RWPE1 (cell line): Measurements from ENCODE around the gene MACROD1.

Source experiments
- CTCF ChIA-PET: fragments of 350-600 bp; sonication (Branson Sonifier 250); formaldehyde crosslinking; extraction: SDS; loops from one replicate; lab custom pipeline; 2021; lab: Yijun Ruan, JAX
- POLR2A ChIA-PET: fragments of 400-600 bp; formaldehyde crosslinking; extraction: SDS; loops from one replicate; lab custom pipeline; 2020; ENCODE audit warnings: antibody characterized with exemption; ENCODE audit not compliant: low non-redundant PET; lab: Yijun Ruan, JAX
- DNase-seq: peaks from one replicate; pipeline ENCODE4 v3.0.0; 2012; ENCODE audit warnings: low spot score
- H3K27ac ChIP-seq: fragments of 450-650 bp; 2 replicates; pipeline ENCODE4 v1.5.1; 2017
- TF ChIP-seq, protein P1 (sequence below): fragments of 450-650 bp; conservative IDR thresholded peaks from 2 replicates; pipeline ENCODE4 v1.5.1; 2017; ENCODE audit warnings: low read depth, mild to moderate bottlenecking

Gene MACROD1

DNA sequence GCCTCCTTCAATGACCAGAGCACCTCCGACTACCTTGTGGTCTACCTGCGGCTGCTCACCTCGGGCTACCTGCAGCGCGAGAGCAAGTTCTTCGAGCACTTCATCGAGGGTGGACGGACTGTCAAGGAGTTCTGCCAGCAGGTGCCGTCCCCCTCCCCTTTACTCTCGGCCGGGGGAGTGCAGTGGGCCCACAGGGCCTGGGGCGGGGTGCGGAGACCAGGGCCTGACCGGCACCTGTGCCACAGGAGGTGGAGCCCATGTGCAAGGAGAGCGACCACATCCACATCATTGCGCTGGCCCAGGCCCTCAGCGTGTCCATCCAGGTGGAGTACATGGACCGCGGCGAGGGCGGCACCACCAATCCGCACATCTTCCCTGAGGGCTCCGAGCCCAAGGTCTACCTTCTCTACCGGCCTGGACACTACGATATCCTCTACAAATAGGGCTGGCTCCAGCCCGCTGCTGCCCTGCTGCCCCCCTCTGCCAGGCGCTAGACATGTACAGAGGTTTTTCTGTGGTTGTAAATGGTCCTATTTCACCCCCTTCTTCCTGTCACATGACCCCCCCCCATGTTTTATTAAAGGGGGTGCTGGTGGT, 168.7 kb downstream of the MACROD1 start:
- TF ChIP-seq, protein P1, sequence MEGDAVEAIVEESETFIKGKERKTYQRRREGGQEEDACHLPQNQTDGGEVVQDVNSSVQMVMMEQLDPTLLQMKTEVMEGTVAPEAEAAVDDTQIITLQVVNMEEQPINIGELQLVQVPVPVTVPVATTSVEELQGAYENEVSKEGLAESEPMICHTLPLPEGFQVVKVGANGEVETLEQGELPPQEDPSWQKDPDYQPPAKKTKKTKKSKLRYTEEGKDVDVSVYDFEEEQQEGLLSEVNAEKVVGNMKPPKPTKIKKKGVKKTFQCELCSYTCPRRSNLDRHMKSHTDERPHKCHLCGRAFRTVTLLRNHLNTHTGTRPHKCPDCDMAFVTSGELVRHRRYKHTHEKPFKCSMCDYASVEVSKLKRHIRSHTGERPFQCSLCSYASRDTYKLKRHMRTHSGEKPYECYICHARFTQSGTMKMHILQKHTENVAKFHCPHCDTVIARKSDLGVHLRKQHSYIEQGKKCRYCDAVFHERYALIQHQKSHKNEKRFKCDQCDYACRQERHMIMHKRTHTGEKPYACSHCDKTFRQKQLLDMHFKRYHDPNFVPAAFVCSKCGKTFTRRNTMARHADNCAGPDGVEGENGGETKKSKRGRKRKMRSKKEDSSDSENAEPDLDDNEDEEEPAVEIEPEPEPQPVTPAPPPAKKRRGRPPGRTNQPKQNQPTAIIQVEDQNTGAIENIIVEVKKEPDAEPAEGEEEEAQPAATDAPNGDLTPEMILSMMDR, result no peak
- H3K27ac ChIP-seq, result peak overlapping the region; percentile 85
- ChIA-PET CTCF (interaction anchor here (5.1 kb wide), 1 partner anchor 152 kb away, joined by 45 read pairs; no protein-coding TSS in a partner anchor), POLR2A (interaction anchor here (0.7 kb wide), 1 partner anchor 9 kb away, joined by 3 read pairs; no protein-coding TSS in a partner anchor)
- no peak for DNase-seq

DNA sequence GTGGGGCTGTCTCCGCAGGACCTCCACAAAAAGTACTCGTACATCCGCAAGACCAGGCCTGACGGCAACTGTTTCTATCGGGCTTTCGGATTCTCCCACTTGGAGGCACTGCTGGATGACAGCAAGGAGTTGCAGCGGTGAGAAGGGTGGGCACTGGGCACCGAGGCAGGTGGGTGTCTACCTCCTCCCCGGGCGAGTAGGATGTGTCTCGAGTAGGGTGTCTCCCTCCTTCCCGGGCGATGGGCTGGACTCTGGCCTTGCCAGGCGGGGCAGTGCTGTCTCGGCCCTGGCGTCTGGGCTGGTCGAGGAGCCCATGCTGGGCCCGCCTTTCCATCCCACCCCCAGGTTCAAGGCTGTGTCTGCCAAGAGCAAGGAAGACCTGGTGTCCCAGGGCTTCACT, 169.4 kb downstream of the MACROD1 start:
- CTCF ChIA-PET, result no interaction called here
- H3K27ac ChIP-seq, result peak overlapping the region; percentile 85
- TF ChIP-seq, protein P1, result no peak
- POLR2A ChIA-PET, result no interaction called here
- no peak for DNase-seq

GRCh38 chr11:63993993-63994392, 171.9 kb downstream of the MACROD1 start:
- CTCF ChIA-PET, result interaction anchor here (0.6 kb wide), 1 partner anchor 353 kb away, joined by 5 read pairs; no protein-coding TSS in a partner anchor
- no peak for DNase-seq
- TF ChIP-seq, protein P1, result no peak
- POLR2A ChIA-PET, result no interaction called here
- H3K27ac ChIP-seq, result peak overlapping the region; percentile 85

DNA sequence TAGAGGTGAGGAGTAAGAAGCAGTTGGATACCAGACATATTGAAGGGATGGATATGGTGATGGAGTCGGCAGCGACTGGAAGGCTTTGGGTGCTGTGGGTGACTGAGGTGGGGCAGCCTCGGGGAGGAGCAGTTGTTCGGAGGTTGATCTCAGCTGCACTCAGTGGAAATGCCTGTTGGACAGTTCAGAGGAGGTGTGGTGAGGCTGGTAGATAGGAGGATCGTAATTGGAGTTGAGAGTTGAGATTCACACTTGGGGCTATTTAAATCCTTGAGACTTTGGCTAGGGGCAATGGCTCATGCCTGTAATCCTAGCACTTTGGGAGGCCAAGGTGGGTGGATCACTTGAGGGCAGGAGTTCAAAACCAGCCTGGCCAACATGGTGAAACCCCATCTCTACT, 172.8 kb downstream of the MACROD1 start:
- peak overlapping the region; percentile 85 for H3K27ac ChIP-seq
- DNase-seq, result no peak
- ChIA-PET CTCF (no interaction called here), POLR2A (no interaction called here)
- TF ChIP-seq, protein P1, result no peak

- CTCF ChIA-PET, result no interaction called here
- TF ChIP-seq, protein P1, result no peak
- no peak for DNase-seq
Observed at GRCh38 chr11:63991558-63991957, 174.4 kb downstream of the MACROD1 start.

GRCh38 chr11:63986932-63987513, 178.9 kb downstream of the MACROD1 start:
- peak overlapping the region; percentile 94 for H3K27ac ChIP-seq
- DNase-seq, result no peak
- CTCF ChIA-PET, result interaction anchor here (0.5 to 1.6 kb wide), 2 partner anchors 13 to 332 kb away, joined by 5 read pairs; no protein-coding TSS in a partner anchor
- POLR2A ChIA-PET, result interaction anchor here (0.5 kb wide), 1 partner anchor 14 kb away, joined by 6 read pairs; no protein-coding TSS in a partner anchor
- TF ChIP-seq, protein P1, result no peak

More at GRCh38 chr11:63991558-63991957, 174.4 kb downstream of the MACROD1 start:
- H3K27ac ChIP-seq, result peak overlapping the region; percentile 28
- POLR2A ChIA-PET, result no interaction called here
